IPS-15b (cell line): ENCODE measurements around the gene TSGA10.
A peak's percentile ranks its signal among the peaks of the same experiment; 100 is the strongest.
"Not testable (repeated sequence)": the region's sequence is repeated elsewhere in the genome, so short reads cannot be mapped to it uniquely, and the experiment has no call there.

Source experiments
- H3K27me3 ChIP-seq: one replicate; pipeline ENCODE4 v1.6.1; 2013; ENCODE audit warnings: low read length; ENCODE audit not compliant: control insufficient read depth, insufficient read depth
- H3K36me3 ChIP-seq: one replicate; pipeline ENCODE4 v1.6.1; 2013; ENCODE audit warnings: low read length; ENCODE audit not compliant: control insufficient read depth, insufficient read depth
- H3K4me1 ChIP-seq: one replicate; pipeline ENCODE4 v1.6.1; 2013; ENCODE audit warnings: mild to moderate bottlenecking, low read length; ENCODE audit not compliant: control insufficient read depth, insufficient read depth
- H3K4me3 ChIP-seq: one replicate; pipeline ENCODE4 v1.5.1; 2013; ENCODE audit warnings: low read depth, low read length
- H3K9ac ChIP-seq: one replicate; pipeline ENCODE4 v1.6.1; 2013; ENCODE audit warnings: low read depth, mild to moderate bottlenecking, low read length
- H3K9me3 ChIP-seq: one replicate; pipeline ENCODE4 v1.6.1; 2013; ENCODE audit warnings: mild to moderate bottlenecking, low read length; ENCODE audit not compliant: control insufficient read depth, insufficient read depth

The TSGA10 gene

GRCh38 chr2:99141110-99142108, 13.3 kb downstream of the TSGA10 start, which contains the start of gene C2orf15:
TSS of gene C2orf15 (plus strand) at chr2:99141707. CDS start at chr2:99150559, 8,852 bp downstream.
- peak within 1 kb of the TSS; percentile 85 for H3K9ac ChIP-seq
- no peaks in the 10 kb centered on the region for H3K9me3 ChIP-seq
- no peaks in the 10 kb centered on the region for H3K27me3 ChIP-seq
- H3K36me3 ChIP-seq, result peaks cover 2% of the 10 kb centered on the region
- peak within 1 kb of the TSS; percentile 82 for H3K4me3 ChIP-seq
- H3K4me1 ChIP-seq, result no peaks in the 10 kb centered on the region

GRCh38 chr2:99140860-99141109, 14.0 kb downstream of the TSGA10 start:
- H3K9me3 ChIP-seq, result no peaks in the 10 kb centered on the region
- peak overlapping the region; percentile 82 for H3K4me3 ChIP-seq
- H3K4me1 ChIP-seq, result no peaks in the 10 kb centered on the region
- H3K9ac ChIP-seq, result peak overlapping the region; percentile 1
- no peaks in the 10 kb centered on the region for H3K27me3 ChIP-seq
- H3K36me3 ChIP-seq, result peaks cover 2% of the 10 kb centered on the region

- Histone ChIP-seq H3K9me3 (no peaks in the 10 kb centered on the region), H3K4me1 (no peaks in the 10 kb centered on the region), H3K36me3 (peaks cover 2% of the 10 kb centered on the region), H3K9ac (peak overlapping the region; percentile 1), H3K27me3 (no peaks in the 10 kb centered on the region), H3K4me3 (peak overlapping the region; percentile 82)
Observed at GRCh38 chr2:99140056-99140859, 14.5 kb downstream of the TSGA10 start.

GRCh38 chr2:99139003-99139402, 15.7 kb downstream of the TSGA10 start:
- no peaks in the 10 kb centered on the region for H3K27me3 ChIP-seq
- H3K4me1 ChIP-seq, result no peaks in the 10 kb centered on the region
- H3K9ac ChIP-seq, result no peak overlapping the region
- H3K4me3 ChIP-seq, result no peak overlapping the region
- no peaks in the 10 kb centered on the region for H3K9me3 ChIP-seq
- no peaks in the 10 kb centered on the region for H3K36me3 ChIP-seq

GRCh38 chr2:99135044-99135556, 19.6 kb downstream of the TSGA10 start:
- H3K4me1 ChIP-seq, H3K36me3 ChIP-seq, H3K4me3 ChIP-seq, H3K9me3 ChIP-seq, H3K27me3 ChIP-seq, H3K9ac ChIP-seq: not testable (repeated sequence)

GRCh38 chr2:99127981-99128380, 26.8 kb downstream of the TSGA10 start:
- no peaks in the 10 kb centered on the region for H3K36me3 ChIP-seq
- no peak overlapping the region for H3K9ac ChIP-seq
- no peaks in the 10 kb centered on the region for H3K27me3 ChIP-seq
- H3K4me1 ChIP-seq, result no peaks in the 10 kb centered on the region
- H3K4me3 ChIP-seq, result no peak overlapping the region
- no peaks in the 10 kb centered on the region for H3K9me3 ChIP-seq

- Histone ChIP-seq H3K9ac (no peak overlapping the region), H3K4me3 (no peak overlapping the region), H3K36me3 (no peaks in the 10 kb centered on the region), H3K27me3 (no peaks in the 10 kb centered on the region), H3K4me1 (no peaks in the 10 kb centered on the region), H3K9me3 (no peaks in the 10 kb centered on the region)
Observed at GRCh38 chr2:99112617-99113016, 42.1 kb downstream of the TSGA10 start.

- no peaks in the 10 kb centered on the region for H3K9me3 ChIP-seq
- no peaks in the 10 kb centered on the region for H3K36me3 ChIP-seq
- H3K27me3 ChIP-seq, result no peaks in the 10 kb centered on the region
- no peak overlapping the region for H3K9ac ChIP-seq
- no peaks in the 10 kb centered on the region for H3K4me1 ChIP-seq
- H3K4me3 ChIP-seq, result no peak overlapping the region
Observed at GRCh38 chr2:99111945-99112344, 42.8 kb downstream of the TSGA10 start.

GRCh38 chr2:99111236-99111635, 43.5 kb downstream of the TSGA10 start:
- no peaks in the 10 kb centered on the region for H3K36me3 ChIP-seq
- no peaks in the 10 kb centered on the region for H3K4me1 ChIP-seq
- no peak overlapping the region for H3K4me3 ChIP-seq
- H3K27me3 ChIP-seq, result no peaks in the 10 kb centered on the region
- H3K9me3 ChIP-seq, result no peaks in the 10 kb centered on the region
- H3K9ac ChIP-seq, result no peak overlapping the region

- Histone ChIP-seq H3K4me1 (no peaks in the 10 kb centered on the region), H3K9ac (no peak overlapping the region), H3K36me3 (no peaks in the 10 kb centered on the region), H3K4me3 (no peak overlapping the region), H3K9me3 (no peaks in the 10 kb centered on the region), H3K27me3 (no peaks in the 10 kb centered on the region)
Observed at GRCh38 chr2:99106913-99107312, 47.8 kb downstream of the TSGA10 start.

- Histone ChIP-seq H3K4me1 (no peaks in the 10 kb centered on the region), H3K27me3 (no peaks in the 10 kb centered on the region), H3K9ac (no peak overlapping the region), H3K9me3 (no peaks in the 10 kb centered on the region), H3K36me3 (no peaks in the 10 kb centered on the region), H3K4me3 (no peak overlapping the region)
Observed at GRCh38 chr2:99104006-99104405, 50.7 kb downstream of the TSGA10 start.
